DLD1 (cell line): Measurements from ENCODE around the gene LRRN4CL.
"Not testable (repeated sequence)": the region's sequence is repeated elsewhere in the genome, so short reads cannot be mapped to it uniquely, and the experiment has no call there.

Source experiments
- in situ Hi-C: cut with HindIII; loops from 2 replicates; pipeline ENCODE4 v1.10.0; 2017; ENCODE audit warnings: low sequenced_read_pairs

The LRRN4CL gene

GRCh38 chr11:62689421-62690183 is at the start of gene LRRN4CL:
TSS of gene LRRN4CL (minus strand) at chr11:62689530. CDS start at chr11:62688508, 1,022 bp downstream.
- in situ Hi-C loops = no loop called here

- in situ Hi-C loops = no loop called here
These were observed 47.9 kb upstream of the LRRN4CL start for GRCh38 chr11:62737196-62737595.

- in situ Hi-C loops = no loop called here
These were observed 43.5 kb upstream of the LRRN4CL start for GRCh38 chr11:62732830-62733229.

GRCh38 chr11:62730076-62730475 is 40.7 kb upstream of the LRRN4CL start:
- in situ Hi-C loops = not testable (repeated sequence)

- in situ Hi-C loops = no loop called here
These were observed 39.0 kb upstream of the LRRN4CL start, which contains the start of gene TTC9C for GRCh38 chr11:62728171-62728988. TSS of gene TTC9C (plus strand) at chr11:62728486. CDS start at chr11:62728849, 363 bp downstream.

GRCh38 chr11:62727872-62728170 is 38.5 kb upstream of the LRRN4CL start:
- in situ Hi-C loops = no loop called here

GRCh38 chr11:62727165-62727871 is 38.0 kb upstream of the LRRN4CL start, which contains the start of gene HNRNPUL2:
TSS of gene HNRNPUL2 (minus strand) at chr11:62727457. CDS start at chr11:62727156, 301 bp downstream.
- in situ Hi-C loops = no loop called here

GRCh38 chr11:62726915-62727164 is 37.5 kb upstream of the LRRN4CL start:
- in situ Hi-C loops = no loop called here

GRCh38 chr11:62726156-62726914 is 37.0 kb upstream of the LRRN4CL start:
- in situ Hi-C loops = no loop called here

GRCh38 chr11:62725646-62726045 is 36.3 kb upstream of the LRRN4CL start:
- in situ Hi-C loops = no loop called here

GRCh38 chr11:62724171-62724570 is 34.8 kb upstream of the LRRN4CL start:
- in situ Hi-C loops = no loop called here

- in situ Hi-C loops = no loop called here
These were observed 32.7 kb upstream of the LRRN4CL start for GRCh38 chr11:62721994-62722393.

GRCh38 chr11:62719302-62719978 is 30.1 kb upstream of the LRRN4CL start:
- in situ Hi-C loops = no loop called here

GRCh38 chr11:62716816-62717215 is 27.5 kb upstream of the LRRN4CL start:
- in situ Hi-C loops = no loop called here

- in situ Hi-C loops = no loop called here
These were observed 26.9 kb upstream of the LRRN4CL start for GRCh38 chr11:62716206-62716605.

- in situ Hi-C loops = no loop called here
These were observed 26.1 kb upstream of the LRRN4CL start for GRCh38 chr11:62715150-62716130.

- in situ Hi-C loops = no loop called here
These were observed 24.0 kb upstream of the LRRN4CL start for GRCh38 chr11:62713343-62713742.

GRCh38 chr11:62712861-62713260 is 23.5 kb upstream of the LRRN4CL start:
- in situ Hi-C loops = no loop called here

GRCh38 chr11:62712276-62712812 is 23.0 kb upstream of the LRRN4CL start:
- in situ Hi-C loops = no loop called here
